ENCODE data around the gene HOXD11. TPM values are rescaled to one million over a fixed set of nuclear protein-coding genes. Genes with fewer than 3 reads are reported as not detected.

Gene HOXD11
- total and polyA plus RNA-seq, 2 of the 4 experiments (the other 2 are of a cell fraction), result not detected

DNA sequence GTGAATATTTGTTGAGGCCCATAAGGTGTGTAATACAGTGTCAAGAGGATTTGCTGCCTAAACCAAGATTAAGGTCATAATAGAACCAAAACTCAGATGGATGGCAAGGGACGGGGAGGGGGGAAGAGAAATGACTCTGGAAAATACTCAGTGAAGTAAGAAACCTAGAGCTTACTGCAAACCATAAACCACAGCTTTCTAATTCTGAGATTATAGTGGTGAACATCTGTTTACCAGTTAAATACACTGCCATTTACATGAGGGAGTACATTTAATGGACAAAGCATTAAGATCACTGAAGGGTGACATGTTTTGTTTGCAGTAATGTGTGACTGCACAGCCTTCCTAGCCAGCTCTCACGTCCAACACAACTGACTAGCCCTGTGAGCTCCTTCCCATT lies 43.1 kb upstream of the HOXD11 start:
- DNase-seq, result no peak
- no peak overlapping the region for H3K27ac ChIP-seq (ENCODE audit: insufficient read depth, low read length)
- ATAC-seq (ENCODE audit: low read depth), result no peak
- TF ChIP-seq CHD1 (IDR thresholded peaks at IDR 0.05; ENCODE audit: low read depth, low read length) (no peak), CEBPB (IDR thresholded peaks at IDR 0.05; ENCODE audit: low read depth, low read length) (no peak), MAFK (IDR thresholded peaks at IDR 0.05; ENCODE audit: low read depth, low read length) (no peak), MXI1 (IDR thresholded peaks at IDR 0.05; ENCODE audit: borderline replicate concordance, low read depth, low read length) (no peak), SMC3 (IDR thresholded peaks at IDR 0.05; ENCODE audit: low read depth, low read length) (no peak), POLR2A (IDR thresholded peaks at IDR 0.05; ENCODE audit: low read depth, low read length) (no peak), RCOR1 (IDR thresholded peaks at IDR 0.05; ENCODE audit: insufficient replicate concordance, low read length) (no peak)
- no peak overlapping the region for H2AFZ ChIP-seq (replicated peaks; ENCODE audit: low read length, poor library complexity)
- H3K79me1 ChIP-seq (ENCODE audit: low read depth in 1 of 2, low read length in 2 of 2), result no peaks in the 10 kb centered on the region
- in situ Hi-C loops (cut with MboI; ENCODE audit: low sequenced_read_pairs), result no loop called here
- dilution Hi-C loops (cut with HindIII; ENCODE audit: low sequenced_read_pairs, unreplicated experiment), result no loop called here
- H3K4me1 ChIP-seq (ENCODE audit: control insufficient read depth, insufficient read depth, low read length), result no peaks in the 10 kb centered on the region
- H3K9ac ChIP-seq (ENCODE audit: low read depth, low read length), result no peak overlapping the region
- H2BK15ac ChIP-seq (ENCODE audit: low read depth, low read length), result no peak overlapping the region
- CTCF ChIA-PET, result no interaction called here
- no peak overlapping the region for H2AK9ac ChIP-seq (replicated peaks; ENCODE audit: low read depth, low read length, poor library complexity)
- no peak overlapping the region for H2BK120ac ChIP-seq (ENCODE audit: low read depth, low read length)
- peaks cover 32% of the 10 kb centered on the region for H3K27me3 ChIP-seq (ENCODE audit: control insufficient read depth, insufficient read depth, low read length)
- no peak overlapping the region for H4K5ac ChIP-seq (ENCODE audit: low read depth, low read length)
- no peak overlapping the region for H4K8ac ChIP-seq (ENCODE audit: low read depth in 2 of 2, low read length in 2 of 2)
- no peaks in the 10 kb centered on the region for H4K20me1 ChIP-seq (ENCODE audit: insufficient read depth, low read length)
- no peak overlapping the region for H3K18ac ChIP-seq (ENCODE audit: low read depth, low read length)
- intact Hi-C loops (cut with micrococcal nuclease), result no loop called here
- no peaks in the 10 kb centered on the region for H3K36me3 ChIP-seq (ENCODE audit: control insufficient read depth, insufficient read depth, low read length)
- H2BK5ac ChIP-seq (ENCODE audit: low read depth, low read length, poor library complexity, severe bottlenecking), result no peak overlapping the region
- H2BK20ac ChIP-seq (ENCODE audit: low read depth, low read length), result no peak overlapping the region
- WGBS, 2 experiments (ENCODE audit: extremely low coverage in 2 of 2, insufficient read length in 1 of 2), result no CpG with 5 or more reads among the region's 2 CpGs
- H3K4me3 ChIP-seq (ENCODE audit: insufficient read depth, low read depth, low read length), result no peak overlapping the region
- BruUV-seq (replicated peaks), result no TSS peak
- POLR2A ChIA-PET (ENCODE audit: unreplicated experiment), result no interaction called here
- H3K56ac ChIP-seq (ENCODE audit: extremely low read depth, insufficient read depth, low read length), result no peak overlapping the region
- H3K23ac ChIP-seq (ENCODE audit: low read depth, low read length), result no peak overlapping the region
- no peak overlapping the region for H4K91ac ChIP-seq (ENCODE audit: insufficient read depth, low read depth, low read length)
- no peak overlapping the region for H3K4ac ChIP-seq (ENCODE audit: low read depth, low read length)
- no peaks in the 10 kb centered on the region for H3K9me1 ChIP-seq (ENCODE audit: insufficient read depth, low read length)
- H3K14ac ChIP-seq (replicated peaks; ENCODE audit: low read depth, low read length), result no peak overlapping the region
- no peak overlapping the region for H2AK5ac ChIP-seq (ENCODE audit: low read depth, low read length)
- no peak overlapping the region for H3K4me2 ChIP-seq (ENCODE audit: low read depth, low read length)
- no peaks in the 10 kb centered on the region; the same call in 1 of the 2 replicates for H3K9me3 ChIP-seq (ENCODE audit: control insufficient read depth, insufficient read depth, low read length)
